HEK293 (cell line): ENCODE results near the gene EXOSC5.

Source experiments
- CTCF ChIA-PET: fragments of 350-600 bp; formaldehyde crosslinking; extraction: SDS; loops from one replicate; lab custom pipeline; 2021; ENCODE audit warnings: antibody characterized with exemption; lab: Yijun Ruan, JAX
- POLR2A ChIA-PET: fragments of 300-600 bp; formaldehyde crosslinking; extraction: SDS; loops from one replicate; lab custom pipeline; 2020; ENCODE audit warnings: antibody characterized with exemption, inconsistent platforms; lab: Yijun Ruan, JAX
- H3K27ac ChIP-seq: fragments of 200-500 bp; sonication (Bioruptor generic); 2 replicates; pipeline ENCODE4 v1.5.1; 2014; ENCODE audit warnings: low read depth, low read length, control low read depth, inconsistent platforms; ENCODE audit errors: extremely low read depth
- H3K36me3 ChIP-seq, 2 experiments: fragments of 200-500 bp in 1 of 2; sonication (Bioruptor generic) in 1 of 2; 1 replicate in 1 of 2; 2 replicates in 1 of 2; pipeline ENCODE4 v1.5.1; 2014 to 2017; ENCODE audit warnings: inconsistent platforms in 2 of 2, low read length in 2 of 2; ENCODE audit not compliant: control insufficient read depth in 2 of 2, insufficient read depth in 1 of 2
- H3K4me1 ChIP-seq: fragments of 200-500 bp; sonication (Bioruptor generic); 2 replicates; pipeline ENCODE4 v1.5.1; 2014; ENCODE audit warnings: mild to moderate bottlenecking, low read length, inconsistent platforms; ENCODE audit not compliant: control insufficient read depth, insufficient read depth
- H3K4me3 ChIP-seq: 2 replicates; pipeline ENCODE4 v1.5.1; 2011; ENCODE audit warnings: low read depth, mild to moderate bottlenecking, control low read depth, low read length, moderate library complexity
- H3K9me3 ChIP-seq: fragments of 200-500 bp; sonication (Bioruptor generic); 2 replicates; pipeline ENCODE4 v1.5.1; 2014; ENCODE audit warnings: low read depth, low read length, inconsistent platforms; ENCODE audit not compliant: control insufficient read depth, insufficient read depth
- BCL11B ChIP-seq: fragments of 450-650 bp; formaldehyde crosslinking; IDR thresholded peaks from 2 replicates; pipeline ENCODE4 v1.5.1; 2016; ENCODE audit warnings: low read depth, missing biosample characterization, missing genetic modification characterization
- CTCF ChIP-seq: fragments of 450-650 bp; formaldehyde crosslinking; IDR thresholded peaks from 2 replicates; pipeline ENCODE4 v1.5.1; 2016; ENCODE audit warnings: missing biosample characterization, missing genetic modification characterization
- IKZF3 ChIP-seq: fragments of 450-650 bp; IDR thresholded peaks from 2 replicates; pipeline ENCODE4 v1.5.0; 2018; ENCODE audit warnings: missing biosample characterization, mild to moderate bottlenecking, missing genetic modification characterization, moderate library complexity
- KLF1 ChIP-seq: fragments of 450-650 bp; formaldehyde crosslinking; IDR thresholded peaks from 2 replicates; pipeline ENCODE4 v1.5.1; 2016; ENCODE audit warnings: missing biosample characterization, missing genetic modification characterization
- KLF7 ChIP-seq: fragments of 450-650 bp; formaldehyde crosslinking; IDR thresholded peaks from 2 replicates; pipeline ENCODE4 v1.5.1; 2016; ENCODE audit warnings: missing biosample characterization, missing genetic modification characterization, borderline replicate concordance
- PATZ1 ChIP-seq: fragments of 450-650 bp; formaldehyde crosslinking; IDR thresholded peaks from 2 replicates; pipeline ENCODE4 v1.5.1; 2016; ENCODE audit warnings: missing biosample characterization, missing genetic modification characterization
- SP3 ChIP-seq: fragments of 450-650 bp; formaldehyde crosslinking; IDR thresholded peaks from 2 replicates; pipeline ENCODE4 v1.5.1; 2016; ENCODE audit warnings: missing biosample characterization, missing genetic modification characterization
- TRIM28 ChIP-seq: IDR thresholded peaks from 2 replicates; pipeline ENCODE4 v1.6.1; 2011; ENCODE audit warnings: low read length, control low read depth, borderline replicate concordance
- YY1 ChIP-seq: fragments of 450-650 bp; formaldehyde crosslinking; IDR thresholded peaks from 2 replicates; pipeline ENCODE4 v1.5.1; 2018; ENCODE audit warnings: missing biosample characterization, missing genetic modification characterization
- ZBTB1 ChIP-seq: fragments of 450-650 bp; formaldehyde crosslinking; IDR thresholded peaks from 2 replicates; pipeline ENCODE4 v1.5.1; 2016; ENCODE audit warnings: missing biosample characterization, missing genetic modification characterization
- ZBTB21 ChIP-seq: fragments of 450-650 bp; formaldehyde crosslinking; IDR thresholded peaks from 2 replicates; pipeline ENCODE4 v1.5.1; 2017; ENCODE audit warnings: missing biosample characterization, missing genetic modification characterization
- ZBTB7A ChIP-seq: fragments of 450-650 bp; formaldehyde crosslinking; IDR thresholded peaks from 2 replicates; pipeline ENCODE4 v1.5.1; 2016; ENCODE audit warnings: low read depth, missing biosample characterization, missing genetic modification characterization
- ZEB2 ChIP-seq: fragments of 450-650 bp; formaldehyde crosslinking; IDR thresholded peaks from 2 replicates; pipeline ENCODE4 v1.5.1; 2016; ENCODE audit warnings: missing biosample characterization, missing genetic modification characterization
- ZNF169 ChIP-seq: fragments of 450-650 bp; formaldehyde crosslinking; IDR thresholded peaks from 2 replicates; pipeline ENCODE4 v1.5.1; 2016; ENCODE audit warnings: missing biosample characterization, missing genetic modification characterization
- ZNF2 ChIP-seq: fragments of 450-650 bp; formaldehyde crosslinking; IDR thresholded peaks from 2 replicates; pipeline ENCODE4 v1.5.1; 2016; ENCODE audit warnings: missing biosample characterization, missing genetic modification characterization
- ZNF23 ChIP-seq: fragments of 450-650 bp; formaldehyde crosslinking; IDR thresholded peaks from 2 replicates; pipeline ENCODE4 v1.5.1; 2016; ENCODE audit warnings: missing biosample characterization, missing genetic modification characterization, borderline replicate concordance
- ZNF335 ChIP-seq: fragments of 450-650 bp; formaldehyde crosslinking; conservative IDR thresholded peaks from 2 replicates; pipeline ENCODE4 v1.5.1; 2016; ENCODE audit warnings: missing biosample characterization, missing genetic modification characterization
- ZNF433 ChIP-seq: fragments of 450-650 bp; formaldehyde crosslinking; IDR thresholded peaks from 2 replicates; pipeline ENCODE4 v1.5.1; 2016; ENCODE audit warnings: missing biosample characterization, missing genetic modification characterization, low read depth
- ZNF488 ChIP-seq: fragments of 450-650 bp; formaldehyde crosslinking; IDR thresholded peaks from 2 replicates; pipeline ENCODE4 v1.5.1; 2016; ENCODE audit warnings: missing biosample characterization, missing genetic modification characterization
- ZNF501 ChIP-seq: fragments of 450-650 bp; formaldehyde crosslinking; IDR thresholded peaks from 2 replicates; pipeline ENCODE4 v1.5.1; 2016; ENCODE audit warnings: missing biosample characterization, missing genetic modification characterization
- ZNF510 ChIP-seq: fragments of 450-650 bp; formaldehyde crosslinking; IDR thresholded peaks from 2 replicates; pipeline ENCODE4 v1.5.1; 2018; ENCODE audit warnings: mild to moderate bottlenecking, missing genetic modification characterization, missing biosample characterization; ENCODE audit not compliant: insufficient replicate concordance
- ZNF514 ChIP-seq: fragments of 450-650 bp; formaldehyde crosslinking; IDR thresholded peaks from 2 replicates; pipeline ENCODE4 v1.5.1; 2016; ENCODE audit warnings: missing biosample characterization, missing genetic modification characterization
- ZNF580 ChIP-seq: fragments of 450-650 bp; formaldehyde crosslinking; IDR thresholded peaks from 2 replicates; pipeline ENCODE4 v1.5.1; 2016; ENCODE audit warnings: missing biosample characterization, missing genetic modification characterization
- ZNF629 ChIP-seq: fragments of 450-650 bp; formaldehyde crosslinking; IDR thresholded peaks from 2 replicates; pipeline ENCODE4 v1.5.1; 2017; ENCODE audit warnings: missing biosample characterization, missing genetic modification characterization
- ZNF660 ChIP-seq: fragments of 450-650 bp; IDR thresholded peaks from 2 replicates; pipeline ENCODE4 v1.5.1; 2018; ENCODE audit warnings: missing biosample characterization, mild to moderate bottlenecking, missing genetic modification characterization
- ZXDB ChIP-seq: fragments of 450-650 bp; formaldehyde crosslinking; IDR thresholded peaks from 2 replicates; pipeline ENCODE4 v1.5.1; 2016; ENCODE audit warnings: missing biosample characterization, missing genetic modification characterization

EXOSC5 gene

GRCh38 chr19:41441321-41441945 is 44.3 kb upstream of the EXOSC5 start:
- no peaks in the 10 kb centered on the region for H3K9me3 ChIP-seq
- POLR2A ChIA-PET: no interaction called here
- H3K4me3 ChIP-seq: no peak overlapping the region
- peaks cover 3 to 10% of the 10 kb centered on the region in 2 experiments; a peak in 2 of 3 replicates for H3K36me3 ChIP-seq
- H3K4me1 ChIP-seq: peaks cover 4% of the 10 kb centered on the region; the same call in 1 of the 2 replicates
- TF ChIP-seq ZNF169: no peak
- peak; percentile 23; the same call in 1 of the 2 replicates for TF ChIP-seq KLF1
- CTCF ChIA-PET: interaction anchor here (1.2 to 3.9 kb wide), 5 partner anchors 8 to 122 kb away, joined by 3 to 69 read pairs (median 6); no protein-coding TSS in a partner anchor
- no peak overlapping the region for H3K27ac ChIP-seq

- Histone ChIP-seq H3K36me3 (peaks cover 8 to 13% of the 10 kb centered on the region in 2 experiments; a peak in 2 of 3 replicates), H3K9me3 (no peaks in the 10 kb centered on the region), H3K4me1 (peaks cover 4% of the 10 kb centered on the region; the same call in 1 of the 2 replicates), H3K27ac (peak within 1 kb of the TSS; percentile 70), H3K4me3 (peak within 1 kb of the TSS; percentile 90)
- ChIA-PET POLR2A (interaction anchor here (0.5 to 2.3 kb wide), 28 partner anchors 9 to 836 kb away, joined by 3 to 36 read pairs (median 5); partner anchors contain the start of genes ACTMAP, B3GNT8, B9D2 and HNRNPUL1), CTCF (interaction anchor here (0.6 to 3.9 kb wide), 27 partner anchors 8 to 846 kb away, joined by 3 to 69 read pairs (median 4); no protein-coding TSS in a partner anchor)
- TF ChIP-seq ZNF2 (tag by site-specific recombination): peak; percentile 75; the same call in 1 of the 2 replicates
- TF ChIP-seq ZNF660 (tag by site-specific recombination): peak; percentile 81
- TF ChIP-seq ZNF488 (tag by site-specific recombination): no peak
- TF ChIP-seq ZBTB7A: peak; percentile 73; the same call in 1 of the 2 replicates
- peak; percentile 70; the same call in 1 of the 2 replicates for TF ChIP-seq ZEB2 (tag by site-specific recombination)
- TF ChIP-seq ZNF433: no peak
- peak; percentile 63; the same call in 1 of the 2 replicates for TF ChIP-seq CTCF
- peak; percentile 49; the same call in 1 of the 2 replicates for TF ChIP-seq TRIM28
- no peak for TF ChIP-seq ZNF23
- peak; percentile 49; the same call in 1 of the 2 replicates for TF ChIP-seq ZBTB21 (tag by site-specific recombination)
- no peak for TF ChIP-seq ZNF510 (tag by site-specific recombination)
- TF ChIP-seq PATZ1 (tag by site-specific recombination): peak; percentile 86
- peak; percentile 93 for TF ChIP-seq IKZF3
- TF ChIP-seq ZBTB1 (tag by site-specific recombination): no peak
- TF ChIP-seq BCL11B (tag by site-specific recombination): no peak
- TF ChIP-seq ZNF514: no peak
- TF ChIP-seq ZNF629: peak; percentile 74; the same call in 1 of the 2 replicates
- TF ChIP-seq ZNF335 (tag by site-specific recombination): peak; percentile 95
- peak; percentile 91; the same call in 1 of the 2 replicates for TF ChIP-seq YY1
- TF ChIP-seq ZNF501 (tag by site-specific recombination): peak; percentile 87; the same call in 1 of the 2 replicates
- peak; percentile 95 for TF ChIP-seq ZXDB (tag by site-specific recombination)
- no peak for TF ChIP-seq KLF7 (tag by site-specific recombination)
- peak; percentile 94 for TF ChIP-seq SP3 (tag by site-specific recombination)
- peak; percentile 98 for TF ChIP-seq ZNF580 (tag by site-specific recombination)
Measured at GRCh38 chr19:41439441-41440222, 42.5 kb upstream of the EXOSC5 start, which contains the start of gene DMAC2. TSS of gene DMAC2 (minus strand) at chr19:41439912. CDS start at chr19:41439899, 13 bp downstream.
